ENCODE results near the gene MEG3.

GRCh38 chr14:100862793-100863192 is 36.9 kb downstream of the MEG3 start:
- no peak for TF ChIP-seq CTCF (IDR thresholded peaks at IDR 0.05)
- no peak for TF ChIP-seq POLR2A (IDR thresholded peaks at IDR 0.05)

Measured in esophagus squamous epithelium (tissue), 4 donors.